Urinary bladder (tissue), 4 donors: ENCODE data around the gene CCDC146. TPM values are rescaled to one million over a fixed set of nuclear protein-coding genes. Genes with fewer than 3 reads are reported as not detected.
"Not testable (repeated sequence)": the region's sequence is repeated elsewhere in the genome, so short reads cannot be mapped to it uniquely, and the experiment has no call there.

Experiments used
- DNase-seq: peaks from one replicate; pipeline ENCODE4 v3.0.0-alpha.2; 2015; ENCODE audit errors: extremely low spot score
- H3K27ac ChIP-seq: one replicate; pipeline ENCODE4 v1.5.1; 2013; ENCODE audit warnings: low read depth, mild to moderate bottlenecking, moderate library complexity
- H3K36me3 ChIP-seq: one replicate; pipeline ENCODE4 v1.6.1; 2013; ENCODE audit warnings: mild to moderate bottlenecking, moderate library complexity; ENCODE audit not compliant: insufficient read depth
- H3K4me1 ChIP-seq: one replicate; pipeline ENCODE4 v1.6.1; 2013; ENCODE audit warnings: mild to moderate bottlenecking, moderate library complexity; ENCODE audit not compliant: insufficient read depth
- H3K4me3 ChIP-seq: one replicate; pipeline ENCODE4 v1.5.1; 2013; ENCODE audit warnings: low read depth, low read length
- WGBS: extraction: QIAGEN DNeasy Blood & Tissue Kit; methylation state at CpG from one replicate; pipeline ENCODE4 v1.1.7; 2013; 5-methylcytosine and 5-hydroxymethylcytosine counted together
- polyA plus RNA-seq: library from polyadenylated mRNA; stranded (reverse); fragments of 200-250 nt; gene quantifications from one replicate; pipeline ENCODE4 v1.2.3, GENCODE V29; 2013
- total RNA-seq: library from RNA; depleted of rRNA; stranded (reverse); fragments of >200 nt; gene quantifications from one replicate; pipeline ENCODE4 v1.2.3, GENCODE V29; 2014
- donor health status: healthy with polysubstance abuse.
- donor health status: healthy.

Gene CCDC146
- total and polyA plus RNA-seq, 2 donors = 6.6 to 25.7 TPM

GRCh38 chr7:77108362-77108761, 14.1 kb upstream of the CCDC146 start:
- DNase-seq, H3K4me3 ChIP-seq, H3K27ac ChIP-seq, H3K4me1 ChIP-seq, H3K36me3 ChIP-seq: not testable (repeated sequence)
- 47% methylated on average over 1 of the region's 1 CpG for WGBS

GRCh38 chr7:77112719-77113306, 9.6 kb upstream of the CCDC146 start:
- DNase-seq, H3K4me1 ChIP-seq, H3K27ac ChIP-seq, H3K4me3 ChIP-seq, H3K36me3 ChIP-seq: not testable (repeated sequence)
- WGBS = 36% methylated on average over 2 of the region's 2 CpGs

GRCh38 chr7:77125486-77125885, 3.1 kb downstream of the CCDC146 start:
- DNase-seq, H3K27ac ChIP-seq, H3K36me3 ChIP-seq, H3K4me3 ChIP-seq, H3K4me1 ChIP-seq: not testable (repeated sequence)
- WGBS = 20% methylated on average over 1 of the region's 1 CpG

- H3K27ac ChIP-seq, H3K36me3 ChIP-seq, H3K4me1 ChIP-seq, DNase-seq, H3K4me3 ChIP-seq: not testable (repeated sequence)
- 64% methylated on average over 9 of the region's 9 CpGs for WGBS
Measured at GRCh38 chr7:77127009-77127408, 4.6 kb downstream of the CCDC146 start.

GRCh38 chr7:77128582-77129410, 6.4 kb downstream of the CCDC146 start:
- H3K27ac ChIP-seq, H3K4me1 ChIP-seq, H3K36me3 ChIP-seq, H3K4me3 ChIP-seq, DNase-seq: not testable (repeated sequence)
- WGBS = 25% methylated on average over 5 of the region's 7 CpGs

- not testable (repeated sequence) for H3K27ac ChIP-seq, H3K36me3 ChIP-seq, H3K4me3 ChIP-seq, DNase-seq, H3K4me1 ChIP-seq
- 97% methylated on average over 2 of the region's 3 CpGs for WGBS
Measured at GRCh38 chr7:77131781-77132180, 9.4 kb downstream of the CCDC146 start.

GRCh38 chr7:77138668-77139067, 16.3 kb downstream of the CCDC146 start:
- not testable (repeated sequence) for DNase-seq, H3K27ac ChIP-seq, H3K4me1 ChIP-seq, H3K36me3 ChIP-seq, H3K4me3 ChIP-seq
- 92% methylated on average over 2 of the region's 2 CpGs for WGBS

GRCh38 chr7:77140291-77140690, 17.9 kb downstream of the CCDC146 start:
- DNase-seq, H3K36me3 ChIP-seq, H3K4me3 ChIP-seq, H3K4me1 ChIP-seq, H3K27ac ChIP-seq: not testable (repeated sequence)
- 74% methylated on average over 2 of the region's 4 CpGs for WGBS

- H3K4me1 ChIP-seq, H3K27ac ChIP-seq, H3K36me3 ChIP-seq, H3K4me3 ChIP-seq: not testable (repeated sequence)
- DNase-seq = peak; percentile 23
Measured at GRCh38 chr7:77152232-77152631, 29.8 kb downstream of the CCDC146 start.

GRCh38 chr7:77154917-77155464, 32.6 kb downstream of the CCDC146 start:
- 33% methylated on average over 3 of the region's 3 CpGs for WGBS
- peak; percentile 32 for DNase-seq
- H3K27ac ChIP-seq, H3K36me3 ChIP-seq, H3K4me3 ChIP-seq, H3K4me1 ChIP-seq: not testable (repeated sequence)

GRCh38 chr7:77155601-77156377, 33.4 kb downstream of the CCDC146 start:
- not testable (repeated sequence) for H3K27ac ChIP-seq, DNase-seq
- 68% methylated on average over 4 of the region's 5 CpGs for WGBS

GRCh38 chr7:77157034-77157433, 34.6 kb downstream of the CCDC146 start:
- no CpG with 5 or more reads among the region's 1 CpG for WGBS
- not testable (repeated sequence) for DNase-seq, H3K4me3 ChIP-seq, H3K36me3 ChIP-seq, H3K27ac ChIP-seq, H3K4me1 ChIP-seq

More at GRCh38 chr7:77155601-77156377, 33.4 kb downstream of the CCDC146 start:
- H3K4me1 ChIP-seq, H3K4me3 ChIP-seq, H3K36me3 ChIP-seq: not testable (repeated sequence)

- no peak overlapping the region for H3K4me3 ChIP-seq
- no peak for DNase-seq
- H3K36me3 ChIP-seq = no peaks in the 10 kb centered on the region
- WGBS = 27% methylated on average over 1 of the region's 1 CpG
- H3K4me1 ChIP-seq = no peaks in the 10 kb centered on the region
- H3K27ac ChIP-seq = no peak overlapping the region
Measured at GRCh38 chr7:77157446-77157845, 35.0 kb downstream of the CCDC146 start.
